T-cell (primary cell): Measurements from ENCODE around the gene ST8SIA6. TPM values are rescaled to one million over a fixed set of nuclear protein-coding genes. Genes with fewer than 3 reads are reported as not detected.

Experiments used
- ATAC-seq, 4 experiments: fragments of 200-7000 bp in 3 of 4; fragments of 150-1000 bp in 1 of 4; cut with Tn5 transposase; replicated peaks in 1 of 4; 1 replicate in 3 of 4; 2 replicates in 1 of 4; pipeline ENCODE4 v1.10.0; 2021; ENCODE audit warnings: moderate library complexity in 3 of 4, mild to moderate bottlenecking in 2 of 4, moderate number of reproducible peaks in 1 of 4
- CTCF ChIA-PET, 2 donors: fragments of 300-600 bp; sonication (Branson Sonifier 250); formaldehyde crosslinking; loops; one replicate each; lab custom pipeline; 2022; ENCODE audit warnings: antibody characterized with exemption in 2 of 2; lab: Charles Lee
- POLR2A ChIA-PET, 2 donors: fragments of 300-600 bp; sonication (Branson Sonifier 250); formaldehyde crosslinking; loops; one replicate each; lab custom pipeline; 2022; ENCODE audit warnings: antibody characterized with exemption in 2 of 2; lab: Charles Lee
- DNase-seq, 35 experiments: peaks; one replicate each; pipeline versions ENCODE4 v3.0.0 to v3.0.0-alpha.2; 2013 to 2023
- H3K27ac ChIP-seq: one replicate; pipeline ENCODE4 v1.5.1; 2013; ENCODE audit warnings: low read length
- H3K27me3 ChIP-seq, 2 experiments: replicated peaks in 1 of 2; 1 replicate in 1 of 2; 2 replicates in 1 of 2; pipeline versions ENCODE4 v1.6.1 to v1.7.0; 2013; ENCODE audit warnings: low read length in 1 of 2, mixed read lengths in 1 of 2; ENCODE audit not compliant: control insufficient read depth in 2 of 2, insufficient read depth in 2 of 2; ENCODE audit errors: extremely low read depth in 1 of 2
- H3K36me3 ChIP-seq, 2 donors: 1 replicate in 1 of 2; 2 replicates in 1 of 2; pipeline versions ENCODE4 v1.6.1 to v1.7.0; 2013; ENCODE audit warnings: low read length in 1 of 2; ENCODE audit not compliant: control insufficient read depth in 2 of 2, insufficient read depth in 1 of 2; ENCODE audit errors: extremely low read depth in 1 of 2
- H3K4me1 ChIP-seq, 2 experiments: 1 replicate in 1 of 2; 2 replicates in 1 of 2; pipeline versions ENCODE4 v1.6.1 to v1.7.0; 2013; ENCODE audit warnings: low read length in 2 of 2, mixed read lengths in 1 of 2; ENCODE audit not compliant: insufficient read depth in 2 of 2, control insufficient read depth in 1 of 2; ENCODE audit errors: extremely low read depth in 1 of 2
- H3K4me3 ChIP-seq, 2 donors: 1 replicate in 1 of 2; 2 replicates in 1 of 2; pipeline versions ENCODE4 v1.5.1 to v1.7.0; 2013; ENCODE audit warnings: mild to moderate bottlenecking in 2 of 2, low read length in 1 of 2, moderate library complexity in 1 of 2; ENCODE audit not compliant: control insufficient read depth in 1 of 2; ENCODE audit errors: extremely low read depth in 1 of 2
- H3K9me3 ChIP-seq: 2 replicates; pipeline ENCODE4 v1.7.0; 2013
- H3K27ac Mint-ChIP-seq, 2 donors: one replicate each; pipeline ENCODE4 v1.8.0; 2020 to 2021; ENCODE audit warnings: mild to moderate bottlenecking in 2 of 2, mixed read lengths in 2 of 2
- H3K27me3 Mint-ChIP-seq, 2 donors: one replicate each; pipeline ENCODE4 v1.8.0; 2021 to 2022; ENCODE audit warnings: mixed read lengths in 2 of 2
- H3K36me3 Mint-ChIP-seq: one replicate; pipeline ENCODE4 v1.8.0; 2021; ENCODE audit warnings: mixed read lengths
- H3K4me1 Mint-ChIP-seq, 3 donors: one replicate each; pipeline ENCODE4 v1.8.0; 2020 to 2022; ENCODE audit warnings: mixed read lengths in 3 of 3, mild to moderate bottlenecking in 1 of 3
- H3K4me3 Mint-ChIP-seq, 3 donors: one replicate each; pipeline ENCODE4 v1.8.0; 2020 to 2022; ENCODE audit warnings: mild to moderate bottlenecking in 3 of 3, mixed read lengths in 3 of 3, moderate library complexity in 3 of 3
- H3K9me3 Mint-ChIP-seq, 3 donors: one replicate each; pipeline ENCODE4 v1.8.0; 2020 to 2022; ENCODE audit warnings: mixed read lengths in 3 of 3
- WGBS: methylation state at CpG from one replicate; pipeline ENCODE4 v1.1.5; 2013; ENCODE audit warnings: missing lambda C conversion rate; ENCODE audit not compliant: insufficient coverage; 5-methylcytosine and 5-hydroxymethylcytosine counted together
- total RNA-seq, 35 experiments: library from RNA in 6 of 35; stranded (reverse) in 6 of 35; fragments of 120-200 nt in 1 of 35; gene quantifications; one replicate each; pipeline versions ENCODE4 v1.2.1 to v1.2.4 and lab custom pipeline; 2013 to 2026

Gene ST8SIA6
- total RNA-seq, 5 donors from 2014 or later (not counting 1 experiment from before 2014, with no cell fraction given), result 0.95 to 4.0 (median 1.7) TPM

DNA sequence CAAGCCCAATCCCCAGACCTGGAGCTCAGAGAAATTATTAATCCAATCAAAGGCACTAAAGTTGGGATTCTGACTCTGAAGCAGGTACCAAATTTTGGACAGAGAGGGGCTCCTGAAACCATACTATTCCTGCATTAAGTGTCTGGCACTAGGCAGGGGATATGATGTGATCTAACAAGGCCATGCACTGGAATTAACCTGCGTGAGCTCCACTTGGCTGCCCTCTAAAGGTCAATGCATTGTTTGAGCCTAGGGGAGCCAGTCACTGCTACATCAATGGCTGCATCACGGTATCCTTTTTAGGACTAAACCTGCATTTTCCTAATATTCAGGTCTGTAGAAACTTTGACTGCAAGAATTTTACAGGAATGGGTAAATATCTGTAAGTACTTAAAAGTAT is 42.1 kb downstream of the ST8SIA6 start:
- ChIA-PET POLR2A (no interaction called here), CTCF (interaction anchor here (1.0 to 1.5 kb wide), 2 partner anchors 20 to 137 kb away, joined by 6 read pairs; no protein-coding TSS in a partner anchor)
- Histone ChIP-seq H3K4me3 (no peak overlapping the region), H3K27ac (no peak overlapping the region), H3K4me1 (peaks cover 7 to 12% of the 10 kb centered on the region in 2 experiments), H3K36me3 (no peaks in the 10 kb centered on the region), H3K27me3 (peaks cover 0 to 2% of the 10 kb centered on the region in 2 experiments), H3K9me3 (no peaks in the 10 kb centered on the region)
- no CpG with 5 or more reads among the region's 2 CpGs for WGBS
- Mint-ChIP-seq H3K9me3 (peaks cover 0 to 4% (median 0%) of the 10 kb centered on the region in 3 donors), H3K36me3 (peaks cover 2% of the 10 kb centered on the region), H3K27ac (peak overlapping the region; percentile 29 to 49), H3K4me1 (peaks cover 28 to 45% (median 32%) of the 10 kb centered on the region in 3 donors), H3K4me3 (no peak overlapping the region), H3K27me3 (peaks cover 0 to 1% of the 10 kb centered on the region in 2 donors)
- DNase-seq (no peak), ATAC-seq (no peak)

DNA sequence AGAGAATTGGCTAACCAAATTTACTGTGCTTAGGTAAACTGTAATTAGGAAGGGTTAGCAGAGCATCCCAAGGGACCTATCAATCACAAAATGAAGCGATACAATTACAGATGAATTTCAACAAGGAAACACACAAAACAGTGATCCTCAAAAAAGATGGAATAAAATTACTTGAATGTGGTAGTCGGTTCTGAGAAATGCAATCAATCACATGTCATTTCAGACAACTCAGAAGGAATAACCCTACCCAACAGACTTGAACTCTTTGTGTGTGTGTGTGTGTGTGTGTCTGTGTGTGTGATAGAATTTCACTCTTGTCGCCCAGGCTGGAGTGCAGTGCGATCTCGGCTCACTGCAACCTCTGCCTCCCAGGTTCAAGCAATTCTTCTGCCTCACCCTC is 43.5 kb downstream of the ST8SIA6 start:
- Histone ChIP-seq H3K4me3 (no peak overlapping the region), H3K9me3 (no peaks in the 10 kb centered on the region), H3K27me3 (peaks cover 0 to 2% of the 10 kb centered on the region in 2 experiments), H3K4me1 (peaks cover 7 to 12% of the 10 kb centered on the region in 2 experiments), H3K36me3 (no peaks in the 10 kb centered on the region), H3K27ac (no peak overlapping the region)
- Mint-ChIP-seq H3K4me1 (peaks cover 28 to 44% (median 29%) of the 10 kb centered on the region in 3 donors), H3K36me3 (no peaks in the 10 kb centered on the region), H3K27me3 (peaks cover 0 to 1% of the 10 kb centered on the region in 2 donors), H3K4me3 (no peak overlapping the region), H3K9me3 (peaks cover 0 to 4% (median 0%) of the 10 kb centered on the region in 3 donors), H3K27ac (peak overlapping the region in 1 of 2 donors; percentile 39)
- CTCF ChIA-PET, result no interaction called here
- ATAC-seq (no peak), DNase-seq (no peak)
- WGBS, result no CpG with 5 or more reads among the region's 5 CpGs
- POLR2A ChIA-PET, result interaction anchor here in 1 of 2 donors (0.7 kb wide), 1 partner anchor 197 kb away, joined by 4 read pairs; no protein-coding TSS in a partner anchor

DNA sequence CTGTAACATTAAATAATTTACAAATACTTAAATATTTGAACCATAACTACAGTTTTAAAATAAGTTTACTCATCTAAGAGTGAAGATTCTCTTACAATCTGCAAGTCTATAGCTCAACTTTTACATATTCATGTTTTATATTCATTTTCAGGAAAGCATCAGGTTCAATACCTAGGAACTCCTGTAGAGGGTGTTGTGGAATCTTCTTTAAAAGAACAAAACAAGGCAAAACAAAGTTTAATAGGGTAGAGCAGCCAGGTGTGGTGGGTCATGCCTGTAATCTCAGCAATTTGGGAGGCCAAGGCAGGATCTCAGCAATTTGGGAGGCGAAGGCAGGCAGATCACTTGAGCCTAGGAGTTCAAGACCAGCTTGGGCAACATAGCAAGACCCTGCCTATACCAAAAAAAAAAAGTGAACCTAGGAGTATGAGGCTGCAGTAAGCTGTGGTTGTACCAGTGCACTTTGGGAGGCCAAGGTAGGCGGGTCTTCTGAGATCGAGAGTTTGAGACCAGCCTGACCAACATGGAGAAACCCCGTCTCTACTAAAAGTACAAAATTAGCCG is 45.1 kb downstream of the ST8SIA6 start:
- Histone ChIP-seq H3K4me3 (no peak overlapping the region), H3K4me1 (peaks cover 7 to 12% of the 10 kb centered on the region in 2 experiments), H3K27ac (no peak overlapping the region), H3K36me3 (no peaks in the 10 kb centered on the region), H3K27me3 (peaks cover 0 to 2% of the 10 kb centered on the region in 2 experiments), H3K9me3 (no peaks in the 10 kb centered on the region)
- 85% methylated on average over 5 of the region's 5 CpGs for WGBS
- Mint-ChIP-seq H3K9me3 (peaks cover 0 to 4% (median 0%) of the 10 kb centered on the region in 3 donors), H3K4me1 (peaks cover 24 to 34% (median 25%) of the 10 kb centered on the region in 3 donors), H3K4me3 (peak overlapping the region in 1 of 3 donors; percentile 32), H3K27me3 (no peaks in the 10 kb centered on the region), H3K27ac (peak overlapping the region; percentile 81 to 88), H3K36me3 (no peaks in the 10 kb centered on the region)
- peak in 1 of 35 experiments; percentile 64 for DNase-seq
- peak; percentile 62 to 87 (median 78) for ATAC-seq
- ChIA-PET POLR2A (no interaction called here), CTCF (interaction anchor here (0.6 to 2.1 kb wide), 16 partner anchors 10 to 574 kb away, joined by 3 to 19 read pairs (median 4); no protein-coding TSS in a partner anchor)

DNA sequence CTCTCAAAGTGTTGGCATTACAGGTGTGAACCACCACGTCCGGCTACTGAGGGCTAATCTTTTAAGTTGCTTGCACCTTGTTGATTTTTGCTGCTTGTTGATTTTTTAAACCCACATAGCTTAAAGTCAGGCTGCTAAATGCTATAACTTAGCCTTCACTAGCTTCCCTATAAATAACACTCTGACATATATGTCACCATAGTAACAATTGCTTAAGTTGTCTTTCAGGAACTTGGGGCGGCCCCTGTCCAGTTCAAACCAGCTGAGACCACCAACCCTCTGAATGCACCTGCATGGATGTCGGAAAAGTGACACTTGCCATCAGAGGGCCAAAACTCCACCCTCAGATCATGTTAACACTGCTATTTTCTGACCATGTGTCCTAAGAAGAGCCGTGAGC is 47.3 kb downstream of the ST8SIA6 start:
- no peak overlapping the region for H3K27ac Mint-ChIP-seq
- CTCF ChIA-PET, result interaction anchor here (0.6 to 2.9 kb wide), 6 partner anchors 15 to 44 kb away, joined by 3 to 10 read pairs (median 4); no protein-coding TSS in a partner anchor
- peaks cover 7 to 12% of the 10 kb centered on the region in 2 experiments for H3K4me1 ChIP-seq
- DNase-seq (no peak), ATAC-seq (no peak)
- H3K36me3 Mint-ChIP-seq, result no peaks in the 10 kb centered on the region
- H3K4me1 Mint-ChIP-seq, result peaks cover 22 to 26% (median 23%) of the 10 kb centered on the region in 3 donors
- H3K4me3 Mint-ChIP-seq, result no peak overlapping the region
- 91% methylated on average over 5 of the region's 5 CpGs for WGBS
- POLR2A ChIA-PET, result no interaction called here
- H3K27me3 ChIP-seq, result peaks cover 0 to 2% of the 10 kb centered on the region in 2 experiments
- H3K9me3 Mint-ChIP-seq, result no peaks in the 10 kb centered on the region
- no peak overlapping the region for H3K27ac ChIP-seq
- H3K36me3 ChIP-seq, result no peaks in the 10 kb centered on the region
- no peak overlapping the region for H3K4me3 ChIP-seq
- H3K9me3 ChIP-seq, result no peaks in the 10 kb centered on the region
- H3K27me3 Mint-ChIP-seq, result no peaks in the 10 kb centered on the region

DNA sequence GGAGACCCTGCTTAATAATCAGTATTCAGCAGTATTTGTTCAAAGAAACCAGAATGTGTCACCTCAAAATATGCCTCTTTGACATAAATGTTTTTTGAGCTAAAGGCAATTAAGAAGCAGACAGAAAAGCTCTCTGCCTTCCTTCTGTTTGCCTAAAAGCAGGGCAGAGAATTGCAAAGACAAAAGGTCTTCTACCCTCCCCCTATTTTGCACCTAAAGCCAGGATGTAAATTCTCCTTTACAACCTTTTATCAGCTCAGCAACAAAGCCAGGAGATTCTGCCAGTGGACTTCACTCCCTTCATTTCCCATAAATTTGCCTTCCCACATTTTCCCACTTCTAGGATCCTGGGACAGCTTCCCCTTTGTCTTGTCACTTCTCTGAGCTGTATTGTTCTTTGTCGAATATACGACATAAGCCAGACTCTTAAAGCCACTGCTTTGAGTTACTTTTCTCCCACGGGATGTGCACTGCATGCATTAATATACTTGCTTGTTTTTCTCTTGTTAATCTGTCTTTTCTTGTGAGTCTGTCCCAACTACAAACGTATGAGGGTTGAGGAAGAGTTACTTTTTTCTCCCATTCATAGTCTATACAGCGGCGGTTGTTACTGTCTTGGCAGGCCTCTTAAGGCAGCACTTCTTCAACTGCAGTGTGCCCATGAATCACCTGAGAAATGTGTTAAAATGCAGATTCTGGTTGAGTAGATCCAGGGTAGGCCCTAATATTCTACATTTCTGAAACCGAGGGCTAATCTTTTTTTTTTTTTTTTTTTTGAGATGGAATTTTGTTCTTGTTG is 48.2 kb downstream of the ST8SIA6 start:
- no CpG with 5 or more reads among the region's 7 CpGs for WGBS
- Histone ChIP-seq H3K27me3 (peaks cover 0 to 2% of the 10 kb centered on the region in 2 experiments), H3K27ac (no peak overlapping the region), H3K9me3 (no peaks in the 10 kb centered on the region), H3K4me3 (no peak overlapping the region), H3K36me3 (no peaks in the 10 kb centered on the region), H3K4me1 (peaks cover 7 to 12% of the 10 kb centered on the region in 2 experiments)
- H3K4me1 Mint-ChIP-seq, result peaks cover 15 to 19% (median 16%) of the 10 kb centered on the region in 3 donors
- CTCF ChIA-PET, result interaction anchor here (0.6 to 2.9 kb wide), 6 partner anchors 17 to 87 kb away, joined by 3 to 10 read pairs (median 5); no protein-coding TSS in a partner anchor
- POLR2A ChIA-PET, result no interaction called here
- no peaks in the 10 kb centered on the region for H3K27me3 Mint-ChIP-seq
- H3K9me3 Mint-ChIP-seq, result no peaks in the 10 kb centered on the region
- no peaks in the 10 kb centered on the region for H3K36me3 Mint-ChIP-seq
- H3K27ac Mint-ChIP-seq, result no peak overlapping the region
- no peak overlapping the region for H3K4me3 Mint-ChIP-seq
- no peak for ATAC-seq
- no peak for DNase-seq

DNA sequence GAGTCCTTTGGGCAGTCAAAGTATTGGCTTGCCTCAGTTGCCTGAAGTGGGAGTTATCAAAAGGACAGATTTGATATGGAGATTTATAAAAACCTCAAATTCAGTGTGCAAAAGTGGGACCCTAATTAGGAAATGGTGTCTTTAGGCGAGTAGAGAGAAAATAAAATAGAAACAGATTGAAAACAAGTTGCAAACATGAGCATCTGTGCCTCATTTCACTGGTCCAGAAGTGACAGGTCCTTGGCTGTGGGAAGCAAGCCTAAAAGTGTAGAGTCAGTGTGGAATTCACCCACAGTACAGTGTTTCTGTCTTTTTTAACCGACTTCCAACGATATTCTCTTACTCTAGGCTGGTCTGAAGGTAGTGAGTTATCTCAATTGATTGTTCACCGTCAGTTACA is 51.2 kb downstream of the ST8SIA6 start:
- CTCF ChIA-PET, result interaction anchor here in 1 of 2 donors (0.7 kb wide), 1 partner anchor 32 kb away, joined by 8 read pairs; no protein-coding TSS in a partner anchor

More for the DNA sequence above, 51.2 kb downstream of the ST8SIA6 start:
- no peaks in the 10 kb centered on the region for H3K9me3 ChIP-seq
- WGBS, result 80% methylated on average over 1 of the region's 4 CpGs
- H3K4me1 ChIP-seq, result no peaks in the 10 kb centered on the region
- no peak overlapping the region for H3K4me3 ChIP-seq
- H3K27ac ChIP-seq, result no peak overlapping the region
- H3K27ac Mint-ChIP-seq, result no peak overlapping the region
- H3K27me3 Mint-ChIP-seq, result no peaks in the 10 kb centered on the region
- peaks cover 0 to 3% of the 10 kb centered on the region in 2 experiments for H3K27me3 ChIP-seq
- no peaks in the 10 kb centered on the region for H3K36me3 Mint-ChIP-seq
- H3K9me3 Mint-ChIP-seq, result no peaks in the 10 kb centered on the region
- no peak overlapping the region for H3K4me3 Mint-ChIP-seq
- no peaks in the 10 kb centered on the region for H3K4me1 Mint-ChIP-seq
- ATAC-seq (no peak), DNase-seq (no peak)
- H3K36me3 ChIP-seq, result no peaks in the 10 kb centered on the region
- POLR2A ChIA-PET, result interaction anchor here in 1 of 2 donors (0.6 kb wide), 1 partner anchor 959 kb away, joined by 4 read pairs; no protein-coding TSS in a partner anchor
